T-helper 1 cell (primary cell): ENCODE results near the gene GTSE1.
"Not testable (repeated sequence)": the region's sequence is repeated elsewhere in the genome, so short reads cannot be mapped to it uniquely, and the experiment has no call there.

ENCODE experiments used
- DNase-seq, 5 donors: peaks; one replicate each; pipeline ENCODE4 v3.0.0-alpha.2; 2012 to 2020
- total RNA-seq, 4 donors: gene quantifications; one replicate each; lab custom pipeline; 2026; lab: John Stamatoyannopoulos, UW

The GTSE1 gene, protein sequence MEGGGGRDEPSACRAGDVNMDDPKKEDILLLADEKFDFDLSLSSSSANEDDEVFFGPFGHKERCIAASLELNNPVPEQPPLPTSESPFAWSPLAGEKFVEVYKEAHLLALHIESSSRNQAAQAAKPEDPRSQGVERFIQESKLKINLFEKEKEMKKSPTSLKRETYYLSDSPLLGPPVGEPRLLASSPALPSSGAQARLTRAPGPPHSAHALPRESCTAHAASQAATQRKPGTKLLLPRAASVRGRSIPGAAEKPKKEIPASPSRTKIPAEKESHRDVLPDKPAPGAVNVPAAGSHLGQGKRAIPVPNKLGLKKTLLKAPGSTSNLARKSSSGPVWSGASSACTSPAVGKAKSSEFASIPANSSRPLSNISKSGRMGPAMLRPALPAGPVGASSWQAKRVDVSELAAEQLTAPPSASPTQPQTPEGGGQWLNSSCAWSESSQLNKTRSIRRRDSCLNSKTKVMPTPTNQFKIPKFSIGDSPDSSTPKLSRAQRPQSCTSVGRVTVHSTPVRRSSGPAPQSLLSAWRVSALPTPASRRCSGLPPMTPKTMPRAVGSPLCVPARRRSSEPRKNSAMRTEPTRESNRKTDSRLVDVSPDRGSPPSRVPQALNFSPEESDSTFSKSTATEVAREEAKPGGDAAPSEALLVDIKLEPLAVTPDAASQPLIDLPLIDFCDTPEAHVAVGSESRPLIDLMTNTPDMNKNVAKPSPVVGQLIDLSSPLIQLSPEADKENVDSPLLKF
- total RNA-seq = 0.24 to 1.3 (median 0.92) reads per million in 4 donors

DNA sequence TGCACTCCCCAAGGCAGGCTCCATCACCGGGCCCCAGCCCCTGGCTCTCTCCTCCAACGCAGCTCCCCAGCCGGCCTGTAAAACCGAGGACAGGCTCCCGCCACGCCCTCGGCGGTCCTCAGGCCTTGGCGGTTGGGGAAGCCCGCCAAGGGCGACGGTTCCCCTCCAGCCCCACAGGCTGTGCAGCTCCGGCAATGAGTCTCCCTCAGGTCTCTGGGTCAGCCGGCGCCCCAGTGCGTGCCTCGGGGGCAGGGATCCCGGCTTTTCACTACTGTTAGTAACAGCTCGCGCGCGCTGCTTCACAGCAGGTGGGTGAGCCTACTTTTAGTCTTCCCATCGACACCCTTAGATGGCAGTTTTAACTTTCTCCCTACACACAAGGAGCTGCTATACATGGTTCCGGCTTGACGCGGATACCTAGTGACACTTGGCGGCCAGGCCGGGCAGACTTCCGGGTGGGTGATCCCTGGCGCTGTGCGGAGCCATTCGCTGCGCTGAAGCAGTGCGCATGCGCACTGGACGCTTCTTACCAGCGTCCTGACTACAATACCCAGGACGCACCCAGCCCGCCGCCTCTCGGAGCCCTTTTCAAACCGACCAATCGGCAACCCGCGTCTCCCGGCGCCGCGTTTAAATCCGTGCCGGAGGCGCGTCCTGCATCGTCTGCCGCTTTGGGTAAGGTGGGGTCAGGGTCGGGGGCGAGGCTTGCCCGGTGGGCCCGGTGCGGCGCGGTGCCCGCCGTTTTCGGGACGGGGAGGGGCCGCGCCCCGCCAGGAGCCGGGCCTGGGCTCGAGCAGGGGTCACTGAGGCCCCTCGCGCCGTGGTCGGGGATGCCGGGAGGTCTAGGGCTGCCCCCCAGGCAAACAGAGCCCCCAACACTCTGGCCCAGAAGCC lies at the start of gene GTSE1:
Gene GTSE1, plus strand, starts transcription at position 614 of the 894 bp plus-strand sequence. CDS start 531 bp downstream, outside the sequence.
- DNase-seq = peak; percentile 95 to 99 (median 97)

DNA sequence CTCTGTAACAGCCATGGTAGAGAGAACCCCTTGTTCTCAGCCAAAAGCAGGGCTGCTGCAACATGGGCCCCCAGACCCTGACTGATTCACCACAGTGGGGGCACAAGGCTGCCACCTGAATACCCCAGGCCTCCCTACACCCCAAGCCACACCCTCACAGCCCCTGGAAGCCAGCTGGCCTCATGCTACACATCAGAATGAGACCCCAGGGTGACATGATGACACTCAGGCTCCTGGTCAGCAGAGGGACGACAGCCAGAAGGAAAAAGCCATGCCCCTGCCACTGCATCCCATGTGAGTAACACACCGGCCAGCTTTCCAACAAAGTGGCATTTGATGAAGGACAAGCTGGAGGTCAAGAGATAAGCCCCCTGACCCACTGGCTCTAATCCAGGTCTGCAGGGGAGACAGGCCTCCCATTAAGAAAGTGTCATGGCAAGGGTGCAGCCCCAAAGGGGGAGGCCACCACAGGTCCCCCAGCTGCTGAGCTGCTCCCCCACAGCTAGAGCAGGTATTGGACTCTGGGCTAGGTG lies 49.2 kb upstream of the GTSE1 start:
- no peak for DNase-seq

DNA sequence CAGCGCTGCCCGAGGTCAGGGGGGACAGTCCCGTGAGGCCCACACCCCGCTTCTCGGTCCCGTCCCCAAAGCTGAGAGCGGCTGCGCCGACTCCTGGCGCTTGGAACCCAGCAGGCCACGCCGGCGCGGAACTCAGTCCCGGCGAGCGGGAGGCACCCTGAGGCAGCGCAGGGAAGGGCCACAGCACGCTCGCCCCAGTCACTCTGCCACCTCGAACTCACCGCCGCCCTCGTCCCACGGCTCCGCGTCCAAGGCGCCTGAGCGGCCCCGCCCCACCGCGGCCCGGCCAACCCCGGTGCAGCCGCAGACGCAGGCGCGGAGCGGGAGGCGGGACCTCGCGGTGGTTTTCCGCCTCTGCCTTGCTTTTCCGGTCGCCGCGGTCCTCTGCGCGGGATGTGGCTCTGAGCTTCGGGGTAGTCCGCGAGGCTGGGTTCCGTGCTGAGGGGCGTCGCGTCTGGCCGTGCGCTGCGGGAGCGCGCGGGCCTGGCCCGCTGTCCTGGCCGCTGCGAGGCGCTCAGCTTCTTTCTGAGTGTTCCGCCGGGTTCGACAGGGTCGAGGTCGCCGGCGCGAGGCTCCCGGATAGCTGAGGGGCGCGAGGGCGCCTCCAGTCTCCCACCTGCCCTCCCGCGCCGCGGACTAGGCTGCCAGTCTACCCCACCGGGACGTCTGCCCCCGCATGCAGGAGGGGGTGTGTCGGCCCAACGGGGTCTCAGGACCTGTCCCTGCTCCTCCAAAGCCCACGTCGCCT lies 46.5 kb upstream of the GTSE1 start, which contains the start of gene CDPF1:
Gene CDPF1, minus strand, starts transcription at position 259 of the 748 bp plus-strand sequence. CDS start 2,009 bp downstream, outside the sequence.
- peak; percentile 77 to 90 (median 85) for DNase-seq

DNA sequence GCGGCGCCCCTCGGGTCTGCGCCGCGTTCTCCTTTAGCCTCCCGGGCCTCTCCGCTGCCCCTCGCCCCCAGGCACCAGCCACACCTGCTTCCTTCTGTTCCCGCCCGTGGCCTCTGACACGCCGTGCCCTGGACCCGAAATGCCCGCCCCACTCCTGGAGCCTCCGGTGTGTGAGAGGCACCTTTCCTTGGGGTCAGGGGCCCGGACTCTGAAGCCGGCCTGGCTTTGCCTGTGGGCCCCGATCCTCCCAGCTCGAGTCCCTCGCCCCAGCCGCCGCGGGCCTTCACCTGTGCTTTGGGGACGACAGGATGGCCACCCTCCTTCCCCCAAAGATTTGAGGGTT lies 45.9 kb upstream of the GTSE1 start:
- no peak for DNase-seq

DNA sequence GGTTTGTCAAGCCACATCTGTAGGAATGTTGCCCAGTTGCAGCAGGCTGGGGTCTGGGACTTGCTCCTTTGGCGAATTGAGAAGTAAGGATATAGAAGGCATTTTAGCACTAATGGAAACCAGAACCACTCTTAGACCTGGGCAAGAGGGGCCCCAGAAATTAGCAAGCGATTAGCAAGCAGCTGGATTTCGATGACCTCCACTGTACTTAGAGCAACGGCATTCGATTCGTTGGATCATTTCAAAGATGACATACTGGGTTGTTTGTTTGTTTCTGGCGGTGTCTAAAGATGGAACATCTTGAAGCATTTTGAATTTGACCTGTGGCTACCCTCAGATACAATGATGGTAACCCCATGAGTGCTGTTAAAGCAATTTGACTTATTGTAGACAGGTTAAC lies 45.4 kb upstream of the GTSE1 start:
- no peak for DNase-seq

DNA sequence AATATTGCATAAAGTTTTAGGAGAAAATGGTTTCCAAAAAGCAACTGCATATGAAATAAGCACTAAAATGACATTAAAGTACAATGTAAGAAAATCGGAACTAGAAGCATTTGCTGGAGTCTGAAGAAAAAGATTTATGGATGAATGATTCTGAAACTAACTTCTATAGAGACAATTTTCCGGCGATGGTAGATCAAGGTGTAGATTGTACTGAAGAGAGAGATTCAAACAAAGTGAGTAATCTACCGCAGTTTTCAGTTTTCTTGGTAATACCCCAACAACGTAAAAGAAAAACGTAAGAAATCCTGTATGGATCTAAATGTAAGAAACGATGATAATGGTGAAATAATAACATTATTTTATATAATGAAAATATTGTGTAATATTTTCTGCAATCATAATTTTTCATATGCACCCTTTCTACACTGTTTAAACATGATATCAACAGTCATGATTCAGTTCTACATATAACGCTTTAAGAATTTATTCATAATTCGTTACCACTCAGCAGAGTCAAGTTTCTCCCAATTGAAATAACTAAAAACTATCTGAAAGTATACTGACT lies 44.8 kb upstream of the GTSE1 start:
- peak in 1 of 5 donors; percentile 81 for DNase-seq

DNA sequence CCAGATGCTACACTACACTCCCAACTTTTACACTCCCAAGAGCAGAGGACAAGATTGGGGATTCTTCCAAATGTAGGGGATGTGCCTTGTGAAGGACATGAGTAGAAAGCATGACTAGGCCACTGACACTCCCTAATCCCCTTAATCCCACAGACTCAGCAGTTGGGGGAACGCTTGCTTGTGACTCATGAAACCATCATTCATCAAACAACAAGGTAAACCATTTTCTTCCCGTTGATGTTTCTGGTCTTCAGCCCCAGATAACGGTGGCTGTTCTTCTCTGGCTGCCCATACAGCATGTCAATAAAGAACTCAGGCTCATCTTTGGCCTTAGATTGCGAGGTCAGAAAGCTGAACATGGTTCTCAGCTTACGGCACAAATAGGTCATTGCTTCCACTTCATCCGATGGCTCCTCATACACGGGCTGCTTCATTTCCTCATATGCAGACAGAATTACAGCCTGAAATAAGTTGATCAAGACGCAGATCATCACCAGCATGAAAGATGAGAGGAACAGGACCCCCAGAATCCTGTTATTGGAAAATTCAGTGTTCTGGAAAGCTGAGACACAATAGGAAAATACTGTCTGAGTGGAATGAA lies 40.2 kb upstream of the GTSE1 start:
- no peak for DNase-seq

DNA sequence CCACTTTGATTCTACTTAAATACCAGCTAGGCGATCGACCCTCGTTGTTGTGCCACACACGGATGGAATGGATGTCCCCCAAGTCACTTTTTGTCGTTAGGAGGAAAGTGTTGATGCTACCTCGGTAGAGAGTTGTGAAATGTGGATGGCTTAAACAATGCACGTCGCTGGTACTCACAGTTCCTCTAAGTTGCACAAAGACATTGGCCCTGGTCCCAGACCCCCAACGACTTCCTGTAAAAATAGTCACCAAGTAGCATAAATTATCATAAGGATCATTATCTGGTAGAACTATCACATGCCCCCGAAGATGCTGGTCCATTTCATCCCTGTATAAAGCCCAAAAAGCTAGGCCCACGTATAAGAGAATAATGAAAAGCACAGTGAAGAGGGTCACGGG lies 37.3 kb upstream of the GTSE1 start:
- no peak for DNase-seq

DNA sequence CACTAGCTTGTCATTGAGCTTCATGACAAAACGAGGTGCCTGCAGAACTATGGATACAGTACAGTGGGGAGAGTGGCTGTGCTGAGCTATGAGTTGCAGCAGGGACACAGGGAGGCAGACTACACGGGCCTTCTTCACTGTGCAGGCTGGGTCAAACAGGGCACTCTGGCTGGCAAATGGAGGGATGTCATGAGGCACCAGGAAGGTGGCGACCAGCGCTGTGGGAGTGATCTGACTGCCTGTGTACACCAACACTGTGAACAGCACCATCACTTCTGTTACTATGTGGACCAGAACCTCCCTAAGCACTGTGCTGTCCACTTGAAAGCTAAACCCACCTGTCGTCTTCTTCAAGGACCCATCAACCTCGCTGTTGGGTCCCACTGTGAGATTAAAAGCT lies 36.6 kb upstream of the GTSE1 start:
- DNase-seq = no peak

DNA sequence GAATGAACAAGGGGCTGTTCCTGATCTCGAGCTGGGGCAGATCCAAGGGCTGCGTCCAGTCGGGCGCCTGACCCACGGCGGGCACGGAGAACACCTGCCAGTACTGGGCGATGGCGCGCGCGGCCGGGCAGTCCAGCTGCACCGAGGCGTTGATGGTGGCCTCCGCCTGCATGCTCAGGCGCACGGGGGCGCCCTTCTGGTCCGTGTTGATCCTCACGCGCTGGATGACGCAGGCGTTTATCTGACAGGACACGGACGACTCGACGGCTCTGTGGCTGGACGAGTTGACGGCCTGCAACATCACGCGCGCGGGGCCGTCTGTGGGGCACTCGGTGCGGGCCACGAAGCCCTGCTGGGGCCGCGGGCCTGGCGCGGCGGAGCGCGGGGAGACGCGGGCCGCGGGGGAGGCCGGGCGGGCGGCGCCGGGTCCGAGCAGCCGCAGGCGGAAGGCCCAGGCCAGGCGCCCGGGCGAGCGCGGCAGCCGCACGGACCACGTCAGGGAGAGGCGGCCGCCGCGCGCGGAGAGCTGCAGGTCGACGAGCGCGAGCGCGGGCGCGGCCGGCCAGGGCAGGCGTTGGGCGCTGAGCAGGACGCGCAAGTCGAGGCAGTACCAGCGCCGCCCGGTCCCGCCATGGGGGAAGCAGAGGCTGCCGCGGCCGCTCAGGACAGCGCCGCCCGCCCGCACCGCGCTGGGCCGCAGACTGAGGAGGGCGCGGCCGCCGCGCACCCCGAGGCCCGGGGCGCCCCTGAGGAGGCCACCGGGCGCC lies 34.0 kb upstream of the GTSE1 start:
- peak in 2 of 5 donors; percentile 5 to 38 for DNase-seq

DNA sequence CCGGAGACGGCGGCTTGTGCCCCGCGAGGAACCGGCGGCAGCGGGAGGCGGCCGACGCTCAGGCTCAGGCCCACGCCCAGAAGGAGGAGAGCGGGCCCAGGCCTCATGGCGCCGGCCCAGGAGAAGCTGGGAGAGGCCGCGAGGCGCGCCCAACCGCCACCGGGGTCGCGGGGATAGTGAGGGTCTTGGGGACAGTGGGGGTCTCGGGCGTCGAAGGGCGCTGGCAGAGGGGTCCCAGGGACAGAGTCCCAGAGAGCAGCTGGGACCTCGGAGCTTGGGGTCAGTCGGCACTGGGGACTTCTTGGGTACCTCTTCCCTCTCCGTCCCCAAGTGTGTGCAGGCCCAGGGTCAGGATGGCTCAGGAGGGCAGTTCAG lies 33.5 kb upstream of the GTSE1 start, which contains the start of gene PKDREJ:
Gene PKDREJ, minus strand, starts transcription at position 128 of the 375 bp plus-strand sequence. Its CDS starts 21 bp downstream, at position 107.
- DNase-seq = no peak

DNA sequence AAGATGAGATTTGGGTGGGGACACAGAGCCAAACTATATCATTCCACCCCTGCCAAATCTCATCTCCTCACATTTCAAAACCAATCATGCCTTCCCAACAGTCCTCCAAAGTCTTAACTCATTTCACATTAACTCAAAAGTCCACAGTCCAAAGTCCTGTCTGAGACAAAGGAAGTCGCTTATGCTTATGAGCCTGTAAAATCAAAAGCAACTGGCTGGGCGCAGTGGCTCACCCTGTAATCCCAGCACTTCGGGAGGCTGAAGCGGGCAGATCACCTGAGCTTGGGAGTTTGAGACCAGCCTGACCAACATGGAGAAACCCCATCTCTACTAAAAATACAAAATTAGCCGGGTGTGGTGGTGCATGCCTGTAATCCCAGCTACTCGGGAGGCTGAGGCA lies 32.1 kb upstream of the GTSE1 start:
- DNase-seq = not testable (repeated sequence)

DNA sequence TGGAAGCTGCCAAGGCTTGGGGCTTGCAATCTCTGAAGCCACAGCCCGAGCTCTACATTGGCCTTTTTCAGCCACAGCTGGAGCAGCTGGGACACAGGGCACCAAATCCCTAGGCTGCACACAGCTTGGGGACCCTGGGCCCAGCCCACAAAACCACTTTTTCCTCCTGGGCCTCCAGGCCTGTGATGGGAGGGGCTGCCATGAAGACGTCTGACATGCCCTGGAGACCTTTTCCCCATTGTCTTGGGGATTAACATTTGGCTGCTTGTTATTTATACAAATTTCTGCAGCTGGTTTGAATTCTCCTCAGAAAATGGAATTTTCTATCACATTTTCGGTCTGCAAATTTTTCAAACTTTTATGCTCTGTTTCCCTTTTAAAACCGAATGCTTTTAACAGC lies 31.0 kb upstream of the GTSE1 start:
- not testable (repeated sequence) for DNase-seq

DNA sequence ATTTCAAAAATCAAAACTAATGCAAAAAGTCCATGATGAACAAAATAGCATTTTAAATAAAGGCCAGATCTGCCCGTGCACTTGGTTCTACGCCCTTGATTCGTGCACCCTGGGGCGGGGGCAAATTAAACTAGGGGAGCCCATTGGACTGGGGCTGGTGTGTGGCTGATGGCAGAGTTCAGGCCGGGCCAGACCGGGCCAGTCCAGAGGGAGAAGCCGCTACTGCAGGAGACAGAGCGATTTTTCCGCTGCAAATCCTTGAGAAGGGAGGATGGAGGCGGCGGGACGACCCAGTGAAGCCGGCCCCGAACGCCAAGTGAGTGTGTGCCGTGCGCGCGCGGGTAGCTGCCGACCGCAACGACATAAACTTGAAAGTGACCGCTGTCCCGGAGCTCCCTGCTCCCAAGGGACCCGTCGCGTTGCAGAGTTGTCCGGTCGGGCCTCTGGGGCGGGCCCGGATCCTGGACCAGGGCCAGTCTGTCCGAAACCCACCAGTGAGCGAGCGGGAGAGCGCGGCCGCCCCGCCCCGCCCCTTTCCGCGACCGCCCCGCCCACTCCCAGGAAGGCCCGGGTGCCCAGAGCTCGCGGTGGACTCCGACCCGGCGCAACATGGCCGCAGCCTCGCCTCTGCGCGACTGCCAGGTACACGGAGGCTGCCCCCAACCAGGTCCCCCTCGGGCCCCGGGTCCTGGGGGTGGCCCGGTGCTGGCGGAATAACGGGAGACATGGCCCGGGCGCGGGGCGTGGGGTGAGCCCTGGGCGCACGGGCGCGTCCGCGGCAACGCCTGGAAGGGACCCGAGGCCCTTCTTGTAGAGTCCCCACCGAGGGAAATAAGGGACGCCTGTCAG lies 29.0 kb upstream of the GTSE1 start, which contains the start of gene TTC38:
Gene TTC38, plus strand, starts transcription at position 578 of the 849 bp plus-strand sequence. Its CDS starts 32 bp downstream, at position 610.
- peak; percentile 24 to 62 (median 46) for DNase-seq

DNA sequence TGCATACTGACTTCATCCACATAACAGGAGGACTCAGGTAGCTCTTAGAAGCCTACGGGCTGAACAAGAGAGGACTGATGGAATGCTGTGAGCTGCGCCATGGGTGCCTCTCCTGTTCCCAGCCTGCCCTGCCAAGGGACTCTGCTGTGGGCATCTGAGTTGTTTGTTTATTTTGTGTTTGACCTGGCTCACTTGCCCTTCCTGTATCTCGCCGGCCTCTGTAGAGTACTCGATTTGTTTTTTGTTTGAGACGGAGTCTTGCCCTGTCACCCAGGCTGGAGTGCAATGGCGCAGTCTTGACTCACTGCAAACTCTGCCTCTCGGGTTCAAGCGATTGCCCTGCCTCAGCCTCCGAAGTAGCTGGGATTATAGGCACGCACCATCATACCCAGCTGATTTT lies 27.1 kb upstream of the GTSE1 start:
- DNase-seq = no peak

DNA sequence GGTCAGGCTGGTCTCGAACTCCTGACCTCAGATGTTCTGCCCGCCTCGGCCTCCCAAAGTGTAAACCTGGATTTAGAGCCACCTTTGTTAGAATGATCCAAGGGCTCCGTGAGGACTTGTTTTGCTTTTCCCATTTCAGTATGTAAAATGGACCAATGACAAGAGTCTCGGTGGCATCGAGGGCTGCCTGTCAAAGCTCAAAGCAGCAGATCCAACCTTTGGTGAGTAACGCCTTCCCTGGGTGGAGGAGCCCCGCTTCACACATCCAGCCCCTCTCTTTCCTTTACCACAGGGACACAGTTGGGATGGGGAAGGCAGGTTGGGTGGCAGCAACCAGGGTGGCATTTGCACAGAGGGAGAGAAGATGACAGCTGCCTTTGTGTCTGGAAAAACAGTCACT lies 24.5 kb upstream of the GTSE1 start:
- DNase-seq = no peak

DNA sequence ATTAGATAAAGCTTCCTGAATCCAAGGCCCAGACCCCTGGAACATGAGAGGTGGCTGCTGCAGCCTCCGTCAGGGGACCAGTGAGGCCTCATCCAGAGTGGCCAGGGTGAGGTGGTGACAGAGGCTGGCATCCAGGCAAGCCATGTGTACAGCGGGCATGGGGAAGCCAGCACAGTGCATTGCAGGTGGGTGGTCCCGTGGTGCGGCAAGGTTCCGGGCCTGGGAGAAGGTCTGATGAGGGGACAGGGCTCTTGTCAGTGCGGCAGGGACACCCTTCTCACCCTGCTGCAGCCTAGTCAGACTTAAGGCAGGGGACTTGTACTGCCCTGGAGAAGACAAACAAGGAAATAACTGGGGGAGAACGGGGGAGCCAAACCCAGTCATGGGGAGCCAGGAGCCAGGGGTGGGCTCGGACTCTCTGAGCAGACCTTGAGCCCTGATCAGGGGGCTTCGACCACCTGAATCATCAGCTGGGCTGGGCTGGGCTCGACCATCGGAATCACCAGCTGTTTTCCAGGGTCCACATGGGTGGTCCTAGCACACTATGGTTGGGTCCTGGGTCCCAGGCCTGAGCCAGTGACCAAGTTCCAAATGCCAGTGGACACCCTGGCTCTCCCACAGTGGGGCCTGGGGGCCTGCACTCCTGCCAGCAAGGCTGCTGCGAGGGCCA lies 23.8 kb upstream of the GTSE1 start:
- DNase-seq = no peak

DNA sequence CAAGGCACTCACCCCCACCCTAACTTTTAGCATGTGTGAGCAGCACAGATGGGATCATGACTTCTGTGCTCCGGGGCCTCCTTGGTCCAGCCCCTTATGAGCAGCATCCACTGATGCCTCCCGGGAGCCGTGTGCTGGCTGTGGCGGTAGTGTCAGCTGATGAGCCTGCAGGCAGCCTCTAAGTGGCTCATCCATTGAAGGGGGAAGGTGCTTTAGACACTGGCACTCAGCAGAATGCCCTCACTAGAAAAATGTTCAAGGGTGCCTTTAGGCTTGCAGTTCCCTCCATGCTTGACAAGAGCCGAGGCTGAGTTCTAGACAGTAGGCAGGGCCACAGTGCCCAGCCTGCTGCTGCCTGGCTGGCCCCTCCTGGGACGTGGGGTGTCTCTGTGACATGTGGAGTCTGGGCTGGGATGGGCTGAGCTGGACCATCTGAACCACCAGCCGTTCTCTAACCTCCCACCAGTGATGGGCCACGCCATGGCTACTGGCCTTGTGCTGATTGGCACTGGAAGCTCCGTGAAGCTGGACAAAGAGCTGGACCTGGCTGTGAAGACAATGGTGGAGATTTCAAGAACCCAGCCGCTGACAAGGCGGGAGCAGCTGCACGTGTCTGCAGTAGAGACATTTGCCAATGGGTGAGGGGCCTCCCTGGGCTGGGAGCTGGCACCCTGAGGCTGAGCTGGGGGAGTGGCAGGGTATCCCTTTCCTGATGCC lies 23.1 kb upstream of the GTSE1 start:
- DNase-seq = no peak
